Measurements from ENCODE around the gene GRPEL1.

- no peak for TF ChIP-seq POLR2A (IDR thresholded peaks at IDR 0.05)
- TF ChIP-seq, protein P1, sequence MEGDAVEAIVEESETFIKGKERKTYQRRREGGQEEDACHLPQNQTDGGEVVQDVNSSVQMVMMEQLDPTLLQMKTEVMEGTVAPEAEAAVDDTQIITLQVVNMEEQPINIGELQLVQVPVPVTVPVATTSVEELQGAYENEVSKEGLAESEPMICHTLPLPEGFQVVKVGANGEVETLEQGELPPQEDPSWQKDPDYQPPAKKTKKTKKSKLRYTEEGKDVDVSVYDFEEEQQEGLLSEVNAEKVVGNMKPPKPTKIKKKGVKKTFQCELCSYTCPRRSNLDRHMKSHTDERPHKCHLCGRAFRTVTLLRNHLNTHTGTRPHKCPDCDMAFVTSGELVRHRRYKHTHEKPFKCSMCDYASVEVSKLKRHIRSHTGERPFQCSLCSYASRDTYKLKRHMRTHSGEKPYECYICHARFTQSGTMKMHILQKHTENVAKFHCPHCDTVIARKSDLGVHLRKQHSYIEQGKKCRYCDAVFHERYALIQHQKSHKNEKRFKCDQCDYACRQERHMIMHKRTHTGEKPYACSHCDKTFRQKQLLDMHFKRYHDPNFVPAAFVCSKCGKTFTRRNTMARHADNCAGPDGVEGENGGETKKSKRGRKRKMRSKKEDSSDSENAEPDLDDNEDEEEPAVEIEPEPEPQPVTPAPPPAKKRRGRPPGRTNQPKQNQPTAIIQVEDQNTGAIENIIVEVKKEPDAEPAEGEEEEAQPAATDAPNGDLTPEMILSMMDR (IDR thresholded peaks at IDR 0.05), result no peak
Measured at GRCh38 chr4:7055990-7056325, 11.9 kb downstream of the GRPEL1 start.

Measured in body of pancreas (tissue), 4 donors.